Osteoblast (primary cell): ENCODE measurements around the gene GMCL2. TPM values are rescaled to one million over a fixed set of nuclear protein-coding genes. Genes with fewer than 3 reads are reported as not detected.

Experiments
- DNase-seq: peaks from one replicate; pipeline ENCODE4 v3.0.0; 2011; ENCODE audit warnings: low spot score, mixed read lengths; ENCODE audit not compliant: insufficient read length; ENCODE audit errors: missing footprints
- H2AFZ ChIP-seq: 2 replicates; pipeline ENCODE4 v1.6.0; 2011; ENCODE audit warnings: mild to moderate bottlenecking, low read length
- H3K27ac ChIP-seq: 2 replicates; pipeline ENCODE4 v1.5.1; 2011; ENCODE audit warnings: mild to moderate bottlenecking, low read depth, low read length, moderate library complexity
- H3K27me3 ChIP-seq: 2 replicates; pipeline ENCODE4 v1.6.0; 2012; ENCODE audit warnings: mild to moderate bottlenecking, control low read depth, inconsistent platforms, low read length, moderate library complexity; ENCODE audit not compliant: insufficient read depth
- H3K36me3 ChIP-seq: 2 replicates; pipeline ENCODE4 v1.5.1; 2011; ENCODE audit warnings: mild to moderate bottlenecking, low read length, control low read depth, moderate library complexity; ENCODE audit not compliant: insufficient read depth
- H3K4me1 ChIP-seq: 2 replicates; pipeline ENCODE4 v1.5.1; 2011; ENCODE audit warnings: mild to moderate bottlenecking, low read length, control low read depth, moderate library complexity; ENCODE audit not compliant: insufficient read depth
- H3K4me2 ChIP-seq: 2 replicates; pipeline ENCODE4 v1.6.0; 2011; ENCODE audit warnings: mild to moderate bottlenecking, low read length; ENCODE audit not compliant: insufficient read depth
- H3K4me3 ChIP-seq: fragments of 200-600 bp; sonication (generic); 3 replicates; pipeline ENCODE4 v1.5.1; 2012; ENCODE audit warnings: mild to moderate bottlenecking, low read length, inconsistent platforms; ENCODE audit not compliant: insufficient read depth
- H3K79me2 ChIP-seq: 2 replicates; pipeline ENCODE4 v1.6.0; 2012; ENCODE audit warnings: mild to moderate bottlenecking, low read length, control low read depth, inconsistent platforms; ENCODE audit not compliant: insufficient read depth
- H3K9me3 ChIP-seq: 2 replicates; pipeline ENCODE4 v1.5.1; 2011; ENCODE audit warnings: low read depth, low read length, control low read depth
- H4K20me1 ChIP-seq: 2 replicates; pipeline ENCODE4 v1.6.0; 2012; ENCODE audit warnings: mild to moderate bottlenecking, low read length, control low read depth; ENCODE audit not compliant: insufficient read depth
- total RNA-seq: library from RNA; depleted of rRNA; stranded (reverse); fragments of >200 nt; gene quantifications from 2 replicates; pipeline ENCODE4 v1.2.3, GENCODE V29; 2012
- TF ChIP-seq, protein P1 (sequence below): IDR thresholded peaks from 2 replicates; pipeline ENCODE4 v1.5.1; 2011; ENCODE audit warnings: mild to moderate bottlenecking, low read depth, low read length, moderate library complexity; ENCODE audit errors: extremely low read depth

The GMCL2 gene
- total RNA-seq, 1 donor: not detected

DNA sequence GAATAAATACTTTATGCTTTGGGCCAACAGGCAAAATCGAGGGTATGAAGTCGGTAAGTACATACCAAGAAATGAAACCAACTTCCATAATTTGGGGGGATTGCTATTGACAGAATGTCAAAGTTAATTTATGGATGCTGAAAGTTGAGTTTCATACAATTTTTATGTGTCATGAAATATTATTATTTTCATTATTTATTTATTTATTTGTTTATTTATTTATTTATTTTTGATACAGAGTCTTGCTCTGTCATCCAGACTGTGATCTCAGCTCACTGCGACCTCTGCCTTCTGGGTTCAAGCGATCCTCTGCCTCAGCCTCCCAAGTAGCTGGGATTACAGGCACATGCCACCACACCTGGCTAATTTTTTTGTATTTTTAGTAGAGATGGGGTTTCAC is 4.5 kb upstream of the GMCL2 start:
- Histone ChIP-seq H3K9me3 (no peaks in the 10 kb centered on the region), H3K27me3 (peaks cover 18% of the 10 kb centered on the region), H3K27ac (no peak overlapping the region), H3K4me2 (no peak overlapping the region), H3K36me3 (no peaks in the 10 kb centered on the region), H4K20me1 (no peaks in the 10 kb centered on the region), H2AFZ (no peak overlapping the region), H3K4me1 (peaks cover 2% of the 10 kb centered on the region), H3K4me3 (no peak overlapping the region), H3K79me2 (no peaks in the 10 kb centered on the region)
- TF ChIP-seq, protein P1, sequence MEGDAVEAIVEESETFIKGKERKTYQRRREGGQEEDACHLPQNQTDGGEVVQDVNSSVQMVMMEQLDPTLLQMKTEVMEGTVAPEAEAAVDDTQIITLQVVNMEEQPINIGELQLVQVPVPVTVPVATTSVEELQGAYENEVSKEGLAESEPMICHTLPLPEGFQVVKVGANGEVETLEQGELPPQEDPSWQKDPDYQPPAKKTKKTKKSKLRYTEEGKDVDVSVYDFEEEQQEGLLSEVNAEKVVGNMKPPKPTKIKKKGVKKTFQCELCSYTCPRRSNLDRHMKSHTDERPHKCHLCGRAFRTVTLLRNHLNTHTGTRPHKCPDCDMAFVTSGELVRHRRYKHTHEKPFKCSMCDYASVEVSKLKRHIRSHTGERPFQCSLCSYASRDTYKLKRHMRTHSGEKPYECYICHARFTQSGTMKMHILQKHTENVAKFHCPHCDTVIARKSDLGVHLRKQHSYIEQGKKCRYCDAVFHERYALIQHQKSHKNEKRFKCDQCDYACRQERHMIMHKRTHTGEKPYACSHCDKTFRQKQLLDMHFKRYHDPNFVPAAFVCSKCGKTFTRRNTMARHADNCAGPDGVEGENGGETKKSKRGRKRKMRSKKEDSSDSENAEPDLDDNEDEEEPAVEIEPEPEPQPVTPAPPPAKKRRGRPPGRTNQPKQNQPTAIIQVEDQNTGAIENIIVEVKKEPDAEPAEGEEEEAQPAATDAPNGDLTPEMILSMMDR: no peak
- no peak for DNase-seq

DNA sequence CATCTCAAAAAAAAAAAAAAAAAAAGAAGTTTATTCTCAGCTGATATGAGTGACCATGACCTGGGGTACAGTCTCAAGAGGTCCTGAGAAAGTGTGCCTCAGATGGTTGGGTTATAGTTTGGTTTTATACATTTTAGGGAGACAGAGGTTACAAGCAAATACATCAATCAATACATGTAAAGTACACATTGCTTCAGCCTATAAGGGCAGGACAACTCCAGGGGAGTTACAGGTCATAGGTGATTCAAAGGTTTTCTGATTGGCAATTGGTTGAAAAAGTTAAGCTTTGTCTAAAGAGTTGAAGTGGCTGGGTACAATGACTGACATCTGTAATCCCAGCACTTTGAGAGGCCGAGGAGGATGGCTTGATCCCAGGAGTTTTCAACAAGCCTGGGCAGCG is 2.3 kb upstream of the GMCL2 start:
- Histone ChIP-seq H3K4me2 (no peak overlapping the region), H2AFZ (no peak overlapping the region), H3K4me1 (peaks cover 2% of the 10 kb centered on the region), H3K27ac (no peak overlapping the region), H3K36me3 (no peaks in the 10 kb centered on the region), H3K9me3 (no peaks in the 10 kb centered on the region), H4K20me1 (no peaks in the 10 kb centered on the region), H3K27me3 (peaks cover 10% of the 10 kb centered on the region), H3K79me2 (no peaks in the 10 kb centered on the region), H3K4me3 (no peak overlapping the region)
- no peak for DNase-seq
- TF ChIP-seq, protein P1: no peak

DNA sequence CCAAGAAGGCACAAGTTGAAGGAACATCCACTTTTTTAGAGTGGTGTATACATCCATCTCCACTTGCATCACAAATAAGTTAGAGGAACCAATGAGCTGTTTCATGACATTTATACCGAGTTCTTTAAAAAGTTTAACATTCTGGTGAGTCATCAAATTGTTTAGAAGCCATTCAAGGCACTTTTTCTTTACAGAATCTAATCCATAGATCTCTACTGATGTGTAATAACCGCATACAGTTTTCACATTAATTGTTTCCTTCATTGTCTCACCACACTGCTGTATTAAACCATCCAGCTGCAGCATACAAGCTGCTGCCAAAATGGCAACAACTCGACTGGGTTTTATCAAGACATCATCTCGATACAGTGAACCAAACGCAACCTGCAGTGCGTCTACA is 744 bp downstream of the GMCL2 start:
- no peaks in the 10 kb centered on the region for H3K27me3 ChIP-seq
- H4K20me1 ChIP-seq: no peaks in the 10 kb centered on the region
- H3K4me2 ChIP-seq: no peak overlapping the region
- H3K9me3 ChIP-seq: no peaks in the 10 kb centered on the region
- no peaks in the 10 kb centered on the region for H3K79me2 ChIP-seq
- DNase-seq: no peak
- H3K27ac ChIP-seq: no peak overlapping the region
- TF ChIP-seq, protein P1: no peak
- H3K36me3 ChIP-seq: no peaks in the 10 kb centered on the region
- H3K4me3 ChIP-seq: no peak overlapping the region
- H3K4me1 ChIP-seq: no peaks in the 10 kb centered on the region
- H2AFZ ChIP-seq: no peak overlapping the region

DNA sequence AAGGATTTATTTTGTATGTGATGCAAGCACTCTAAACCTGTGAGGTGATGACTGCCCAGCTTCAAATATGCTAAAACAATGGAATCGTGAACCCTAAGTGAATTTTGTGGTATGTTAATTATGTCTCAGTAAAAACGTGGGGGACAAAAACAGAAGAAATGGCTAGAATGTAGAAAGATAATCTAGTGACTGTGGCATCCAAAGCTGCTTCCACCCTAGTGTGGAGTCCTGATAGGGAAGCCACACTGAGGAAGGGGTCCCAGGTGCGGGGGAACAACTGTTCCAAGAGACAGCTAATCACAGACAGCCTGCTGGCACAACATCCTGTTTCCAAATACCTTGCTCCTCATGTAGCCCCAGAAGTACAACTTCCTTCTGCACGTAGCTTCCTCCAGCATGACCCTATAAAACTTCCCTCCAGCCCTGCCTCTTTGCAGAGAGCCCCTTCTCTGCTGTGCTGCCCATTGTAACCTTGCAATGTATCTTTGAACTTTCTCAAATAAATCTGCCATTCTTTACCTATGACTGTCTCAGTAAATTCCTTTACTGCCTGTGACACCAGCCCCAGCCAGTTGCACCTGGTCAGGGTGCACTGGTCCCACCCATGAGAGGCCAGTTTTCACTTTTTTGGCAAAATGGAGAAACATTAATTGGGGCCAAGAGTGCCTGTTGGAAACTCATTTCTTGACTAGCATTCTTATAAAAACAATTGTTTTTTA is 4.9 kb downstream of the GMCL2 start:
- H4K20me1 ChIP-seq: no peaks in the 10 kb centered on the region
- no peak overlapping the region for H3K4me3 ChIP-seq
- TF ChIP-seq, protein P1: no peak
- no peak overlapping the region for H2AFZ ChIP-seq
- no peak overlapping the region for H3K4me2 ChIP-seq
- H3K27me3 ChIP-seq: no peaks in the 10 kb centered on the region
- no peaks in the 10 kb centered on the region for H3K9me3 ChIP-seq
- H3K4me1 ChIP-seq: no peaks in the 10 kb centered on the region
- no peaks in the 10 kb centered on the region for H3K36me3 ChIP-seq
- no peak overlapping the region for H3K27ac ChIP-seq
- DNase-seq: no peak
- no peaks in the 10 kb centered on the region for H3K79me2 ChIP-seq
